Keratinocyte (primary cell): ENCODE measurements around the gene AZU1. TPM values are rescaled to one million over a fixed set of nuclear protein-coding genes. Genes with fewer than 3 reads are reported as not detected.

Experiments used
- DNase-seq: peaks from one replicate; pipeline ENCODE4 v3.0.0-alpha.2; 2011; ENCODE audit warnings: low read depth, missing footprints, low spot score
- FAIRE-seq: peaks from 2 replicates; lab custom pipeline; 2011; peaks lifted over from hg19 to GRCh38; lab: Jason Lieb, UNC
- H2AFZ ChIP-seq: 2 replicates; pipeline ENCODE4 v1.6.0; 2012; ENCODE audit warnings: low read length, control low read depth, inconsistent platforms; ENCODE audit not compliant: control insufficient read depth
- H3K27ac ChIP-seq: 2 replicates; pipeline ENCODE4 v1.5.1; 2011; ENCODE audit warnings: low read length; ENCODE audit not compliant: control insufficient read depth, insufficient read depth
- H3K27me3 ChIP-seq: 3 replicates; pipeline ENCODE4 v1.6.0; 2011; ENCODE audit warnings: low read length; ENCODE audit not compliant: control insufficient read depth, insufficient read depth; ENCODE audit errors: extremely low read depth
- H3K36me3 ChIP-seq, 2 experiments: 2 replicates in 1 of 2; 3 replicates in 1 of 2; pipeline ENCODE4 v1.5.1; 2011; ENCODE audit warnings: low read length in 2 of 2, mild to moderate bottlenecking in 1 of 2; ENCODE audit not compliant: control insufficient read depth in 2 of 2, insufficient read depth in 2 of 2; ENCODE audit errors: extremely low read depth in 1 of 2
- H3K4me1 ChIP-seq: 3 replicates; pipeline ENCODE4 v1.5.1; 2011; ENCODE audit warnings: low read length; ENCODE audit not compliant: control insufficient read depth, insufficient read depth; ENCODE audit errors: extremely low read depth
- H3K4me2 ChIP-seq: 3 replicates; pipeline ENCODE4 v1.6.0; 2011; ENCODE audit warnings: low read depth, low read length; ENCODE audit not compliant: control insufficient read depth, insufficient read depth; ENCODE audit errors: extremely low read depth
- H3K4me3 ChIP-seq, 3 experiments: fragments of 200-600 bp in 1 of 3; sonication (generic) in 1 of 3; 2 replicates in 2 of 3; 3 replicates in 1 of 3; pipeline ENCODE4 v1.5.1; 2011 to 2016; ENCODE audit warnings: low read length in 3 of 3, mild to moderate bottlenecking in 3 of 3, control low read depth in 2 of 3, inconsistent platforms in 1 of 3, low read depth in 1 of 3, mixed read lengths in 1 of 3, mixed run types in 1 of 3, moderate library complexity in 1 of 3; ENCODE audit not compliant: control insufficient read depth in 2 of 3, insufficient read depth in 2 of 3; ENCODE audit errors: extremely low read depth in 1 of 3
- H3K79me2 ChIP-seq: 2 replicates; pipeline ENCODE4 v1.6.0; 2012; ENCODE audit warnings: low read length; ENCODE audit not compliant: control insufficient read depth, insufficient read depth
- H3K9ac ChIP-seq: 3 replicates; pipeline ENCODE4 v1.6.0; 2011; ENCODE audit warnings: low read length; ENCODE audit not compliant: control insufficient read depth, insufficient read depth; ENCODE audit errors: extremely low read depth
- H3K9me1 ChIP-seq: 3 replicates; pipeline ENCODE4 v1.6.0; 2011; ENCODE audit warnings: low read length; ENCODE audit not compliant: control insufficient read depth, insufficient read depth; ENCODE audit errors: extremely low read depth
- H3K9me3 ChIP-seq: 2 replicates; pipeline ENCODE4 v1.5.1; 2012; ENCODE audit warnings: low read depth, low read length; ENCODE audit not compliant: control insufficient read depth
- H4K20me1 ChIP-seq: 3 replicates; pipeline ENCODE4 v1.6.0; 2011; ENCODE audit warnings: low read length; ENCODE audit not compliant: control insufficient read depth, insufficient read depth; ENCODE audit errors: extremely low read depth
- EZH2 ChIP-seq: IDR thresholded peaks from one replicate; pipeline ENCODE4 v1.6.1; 2012; ENCODE audit warnings: inconsistent platforms, mild to moderate bottlenecking, low read length, moderate library complexity
- dilution Hi-C: fragments of 300-500 bp; cut with MboI; formaldehyde crosslinking; loops from one replicate; pipeline ENCODE4 v1.7.0; 2020; ENCODE audit warnings: low sequenced_read_pairs; ENCODE audit not compliant: extremely low pct_ligation_motif_present
- polyA plus RNA-seq, 5 experiments: library from polyadenylated mRNA; depleted of rRNA in 3 of 5; stranded (reverse) in 3 of 5; stranded (forward) in 1 of 5; unstranded in 1 of 5; fragments of >200 nt; gene quantifications; 1 replicate in 1 of 5; 2 replicates in 3 of 5; 3 replicates in 1 of 5; pipeline versions ENCODE4 v1.2.1 to v1.2.3, GENCODE V29; 2011 to 2012; ENCODE audit warnings: missing spikeins in 2 of 5, low read depth in 1 of 5, low replicate concordance in 1 of 5
- TF ChIP-seq, protein P1 (sequence below), 3 experiments: IDR thresholded peaks in 1 of 3; conservative IDR thresholded peaks in 1 of 3; optimal IDR thresholded peaks in 1 of 3; 2 replicates in 2 of 3; 3 replicates in 1 of 3; pipeline versions ENCODE3 to v1.5.1; 2011; ENCODE audit warnings: low read length in 3 of 3, mild to moderate bottlenecking in 3 of 3, moderate library complexity in 2 of 3, control low read depth in 1 of 3, inconsistent platforms in 1 of 3; ENCODE audit not compliant: insufficient read depth in 2 of 3; ENCODE audit errors: extremely low read depth in 1 of 3

Gene AZU1
- polyA plus RNA-seq, 1 donor (not counting 4 experiments of a cell fraction or from before 2014, with no cell fraction given), result not detected

- H3K79me2 ChIP-seq, result peaks cover 97% of the 10 kb centered on the region
- no peak overlapping the region for H3K4me3 ChIP-seq
- H3K9ac ChIP-seq, result peak overlapping the region; percentile 9
- H4K20me1 ChIP-seq, result peaks cover 84% of the 10 kb centered on the region
- FAIRE-seq (no peak), DNase-seq (no peak)
- no peaks in the 10 kb centered on the region for H3K9me1 ChIP-seq
- peaks cover 31 to 84% of the 10 kb centered on the region in 2 experiments for H3K36me3 ChIP-seq
- peaks cover 32% of the 10 kb centered on the region for H3K4me1 ChIP-seq
- H3K4me2 ChIP-seq, result peak overlapping the region; percentile 96
- H3K27me3 ChIP-seq, result no peaks in the 10 kb centered on the region
- H3K27ac ChIP-seq, result no peak overlapping the region
- TF ChIP-seq EZH2, result no peak
- TF ChIP-seq, protein P1, sequence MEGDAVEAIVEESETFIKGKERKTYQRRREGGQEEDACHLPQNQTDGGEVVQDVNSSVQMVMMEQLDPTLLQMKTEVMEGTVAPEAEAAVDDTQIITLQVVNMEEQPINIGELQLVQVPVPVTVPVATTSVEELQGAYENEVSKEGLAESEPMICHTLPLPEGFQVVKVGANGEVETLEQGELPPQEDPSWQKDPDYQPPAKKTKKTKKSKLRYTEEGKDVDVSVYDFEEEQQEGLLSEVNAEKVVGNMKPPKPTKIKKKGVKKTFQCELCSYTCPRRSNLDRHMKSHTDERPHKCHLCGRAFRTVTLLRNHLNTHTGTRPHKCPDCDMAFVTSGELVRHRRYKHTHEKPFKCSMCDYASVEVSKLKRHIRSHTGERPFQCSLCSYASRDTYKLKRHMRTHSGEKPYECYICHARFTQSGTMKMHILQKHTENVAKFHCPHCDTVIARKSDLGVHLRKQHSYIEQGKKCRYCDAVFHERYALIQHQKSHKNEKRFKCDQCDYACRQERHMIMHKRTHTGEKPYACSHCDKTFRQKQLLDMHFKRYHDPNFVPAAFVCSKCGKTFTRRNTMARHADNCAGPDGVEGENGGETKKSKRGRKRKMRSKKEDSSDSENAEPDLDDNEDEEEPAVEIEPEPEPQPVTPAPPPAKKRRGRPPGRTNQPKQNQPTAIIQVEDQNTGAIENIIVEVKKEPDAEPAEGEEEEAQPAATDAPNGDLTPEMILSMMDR (optimal IDR thresholded peaks at IDR 0.05 in 1 of 3, IDR thresholded peaks at IDR 0.05 in 1 of 3, conservative IDR thresholded peaks at IDR 0.05 in 1 of 3; ENCODE audit: extremely low read depth in 1 of 3, insufficient read depth in 2 of 3, low read length in 3 of 3), result no peak
- no peaks in the 10 kb centered on the region for H3K9me3 ChIP-seq
- dilution Hi-C loops, result no loop called here
- H2AFZ ChIP-seq, result no peak overlapping the region
Observed at GRCh38 chr19:802498-803098, 25.0 kb upstream of the AZU1 start.

GRCh38 chr19:803099-803561, 24.5 kb upstream of the AZU1 start:
- no peak overlapping the region for H3K27ac ChIP-seq
- H3K27me3 ChIP-seq, result no peaks in the 10 kb centered on the region
- H3K4me3 ChIP-seq, result no peak overlapping the region
- no peak overlapping the region for H2AFZ ChIP-seq
- TF ChIP-seq, protein P1 (optimal IDR thresholded peaks at IDR 0.05 in 1 of 3, IDR thresholded peaks at IDR 0.05 in 1 of 3, conservative IDR thresholded peaks at IDR 0.05 in 1 of 3; ENCODE audit: extremely low read depth in 1 of 3, insufficient read depth in 2 of 3, low read length in 3 of 3), result no peak
- no peak for TF ChIP-seq EZH2
- dilution Hi-C loops, result no loop called here
- peaks cover 88% of the 10 kb centered on the region for H4K20me1 ChIP-seq
- no peak overlapping the region for H3K4me2 ChIP-seq
- peaks cover 100% of the 10 kb centered on the region for H3K79me2 ChIP-seq
- H3K9me3 ChIP-seq, result no peaks in the 10 kb centered on the region
- peaks cover 32% of the 10 kb centered on the region for H3K4me1 ChIP-seq
- H3K9ac ChIP-seq, result no peak overlapping the region
- FAIRE-seq (no peak), DNase-seq (no peak)
- H3K9me1 ChIP-seq, result no peaks in the 10 kb centered on the region
- H3K36me3 ChIP-seq, result peaks cover 33 to 88% of the 10 kb centered on the region in 2 experiments
